ENCODE measurements around the gene PRKAR1B.

The PRKAR1B gene

GRCh38 chr7:767941-768731, 41.1 kb upstream of the PRKAR1B start:
- no peaks in the 10 kb centered on the region for H3K27me3 ChIP-seq (ENCODE audit: control insufficient read depth, insufficient read depth, low read length)
- H3K4me3 ChIP-seq (ENCODE audit: low read length), result no peak overlapping the region
- no peak overlapping the region for H3K9ac ChIP-seq (ENCODE audit: low read length)
- peaks cover 22% of the 10 kb centered on the region for H3K4me1 ChIP-seq (ENCODE audit: control insufficient read depth, insufficient read depth, low read length)
- peaks cover 26% of the 10 kb centered on the region for H3K36me3 ChIP-seq (ENCODE audit: control insufficient read depth, insufficient read depth, low read length)
- H3K27ac ChIP-seq (ENCODE audit: low read depth, low read length), result no peak overlapping the region

- Histone ChIP-seq H3K27ac (ENCODE audit: low read depth, low read length) (no peak overlapping the region), H3K4me1 (ENCODE audit: control insufficient read depth, insufficient read depth, low read length) (peaks cover 22% of the 10 kb centered on the region), H3K4me3 (ENCODE audit: low read length) (no peak overlapping the region), H3K9ac (ENCODE audit: low read length) (no peak overlapping the region), H3K36me3 (ENCODE audit: control insufficient read depth, insufficient read depth, low read length) (peaks cover 31% of the 10 kb centered on the region), H3K27me3 (ENCODE audit: control insufficient read depth, insufficient read depth, low read length) (no peaks in the 10 kb centered on the region)
Observed at GRCh38 chr7:767580-767940, 40.5 kb upstream of the PRKAR1B start.

GRCh38 chr7:765383-765782, 38.3 kb upstream of the PRKAR1B start:
- Histone ChIP-seq H3K27ac (ENCODE audit: low read depth, low read length) (no peak overlapping the region), H3K27me3 (ENCODE audit: control insufficient read depth, insufficient read depth, low read length) (no peaks in the 10 kb centered on the region), H3K4me1 (ENCODE audit: control insufficient read depth, insufficient read depth, low read length) (peaks cover 2% of the 10 kb centered on the region), H3K4me3 (ENCODE audit: low read length) (no peak overlapping the region), H3K9ac (ENCODE audit: low read length) (no peak overlapping the region), H3K36me3 (ENCODE audit: control insufficient read depth, insufficient read depth, low read length) (peaks cover 31% of the 10 kb centered on the region)

- no peaks in the 10 kb centered on the region for H3K27me3 ChIP-seq (ENCODE audit: control insufficient read depth, insufficient read depth, low read length)
- H3K27ac ChIP-seq (ENCODE audit: low read depth, low read length), result no peak overlapping the region
- no peaks in the 10 kb centered on the region for H3K4me1 ChIP-seq (ENCODE audit: control insufficient read depth, insufficient read depth, low read length)
- peaks cover 31% of the 10 kb centered on the region for H3K36me3 ChIP-seq (ENCODE audit: control insufficient read depth, insufficient read depth, low read length)
- H3K9ac ChIP-seq (ENCODE audit: low read length), result no peak overlapping the region
- H3K4me3 ChIP-seq (ENCODE audit: low read length), result no peak overlapping the region
Observed at GRCh38 chr7:763762-764161, 36.7 kb upstream of the PRKAR1B start.

GRCh38 chr7:762885-763284, 35.8 kb upstream of the PRKAR1B start:
- H3K9ac ChIP-seq (ENCODE audit: low read length), result no peak overlapping the region
- H3K4me1 ChIP-seq (ENCODE audit: control insufficient read depth, insufficient read depth, low read length), result no peaks in the 10 kb centered on the region
- no peaks in the 10 kb centered on the region for H3K27me3 ChIP-seq (ENCODE audit: control insufficient read depth, insufficient read depth, low read length)
- H3K27ac ChIP-seq (ENCODE audit: low read depth, low read length), result no peak overlapping the region
- peaks cover 31% of the 10 kb centered on the region for H3K36me3 ChIP-seq (ENCODE audit: control insufficient read depth, insufficient read depth, low read length)
- no peak overlapping the region for H3K4me3 ChIP-seq (ENCODE audit: low read length)

- Histone ChIP-seq H3K9ac (ENCODE audit: low read length) (no peak overlapping the region), H3K27ac (ENCODE audit: low read depth, low read length) (no peak overlapping the region), H3K27me3 (ENCODE audit: control insufficient read depth, insufficient read depth, low read length) (no peaks in the 10 kb centered on the region), H3K4me3 (ENCODE audit: low read length) (no peak overlapping the region), H3K36me3 (ENCODE audit: control insufficient read depth, insufficient read depth, low read length) (peaks cover 31% of the 10 kb centered on the region), H3K4me1 (ENCODE audit: control insufficient read depth, insufficient read depth, low read length) (no peaks in the 10 kb centered on the region)
Observed at GRCh38 chr7:761631-762030, 34.5 kb upstream of the PRKAR1B start.

- Histone ChIP-seq H3K4me1 (ENCODE audit: control insufficient read depth, insufficient read depth, low read length) (no peaks in the 10 kb centered on the region), H3K27ac (ENCODE audit: low read depth, low read length) (no peak overlapping the region), H3K36me3 (ENCODE audit: control insufficient read depth, insufficient read depth, low read length) (peaks cover 31% of the 10 kb centered on the region), H3K4me3 (ENCODE audit: low read length) (no peak overlapping the region), H3K27me3 (ENCODE audit: control insufficient read depth, insufficient read depth, low read length) (no peaks in the 10 kb centered on the region), H3K9ac (ENCODE audit: low read length) (no peak overlapping the region)
Observed at GRCh38 chr7:761101-761500, 34.0 kb upstream of the PRKAR1B start.

GRCh38 chr7:760006-760405, 32.9 kb upstream of the PRKAR1B start:
- no peak overlapping the region for H3K9ac ChIP-seq (ENCODE audit: low read length)
- H3K27me3 ChIP-seq (ENCODE audit: control insufficient read depth, insufficient read depth, low read length), result no peaks in the 10 kb centered on the region
- H3K36me3 ChIP-seq (ENCODE audit: control insufficient read depth, insufficient read depth, low read length), result peaks cover 28% of the 10 kb centered on the region
- H3K4me1 ChIP-seq (ENCODE audit: control insufficient read depth, insufficient read depth, low read length), result no peaks in the 10 kb centered on the region
- no peak overlapping the region for H3K27ac ChIP-seq (ENCODE audit: low read depth, low read length)
- no peak overlapping the region for H3K4me3 ChIP-seq (ENCODE audit: low read length)

- no peak overlapping the region for H3K9ac ChIP-seq (ENCODE audit: low read length)
- no peaks in the 10 kb centered on the region for H3K4me1 ChIP-seq (ENCODE audit: control insufficient read depth, insufficient read depth, low read length)
- H3K27me3 ChIP-seq (ENCODE audit: control insufficient read depth, insufficient read depth, low read length), result no peaks in the 10 kb centered on the region
- no peak overlapping the region for H3K4me3 ChIP-seq (ENCODE audit: low read length)
- H3K36me3 ChIP-seq (ENCODE audit: control insufficient read depth, insufficient read depth, low read length), result peaks cover 29% of the 10 kb centered on the region
- H3K27ac ChIP-seq (ENCODE audit: low read depth, low read length), result no peak overlapping the region
Observed at GRCh38 chr7:759569-759968, 32.5 kb upstream of the PRKAR1B start.

- H3K4me3 ChIP-seq (ENCODE audit: low read length), result no peak overlapping the region
- no peaks in the 10 kb centered on the region for H3K27me3 ChIP-seq (ENCODE audit: control insufficient read depth, insufficient read depth, low read length)
- peaks cover 14% of the 10 kb centered on the region for H3K36me3 ChIP-seq (ENCODE audit: control insufficient read depth, insufficient read depth, low read length)
- no peak overlapping the region for H3K27ac ChIP-seq (ENCODE audit: low read depth, low read length)
- no peaks in the 10 kb centered on the region for H3K4me1 ChIP-seq (ENCODE audit: control insufficient read depth, insufficient read depth, low read length)
- no peak overlapping the region for H3K9ac ChIP-seq (ENCODE audit: low read length)
Observed at GRCh38 chr7:757741-758163, 30.7 kb upstream of the PRKAR1B start.

GRCh38 chr7:756928-757560, 30.0 kb upstream of the PRKAR1B start:
- Histone ChIP-seq H3K27ac (ENCODE audit: low read depth, low read length) (no peak overlapping the region), H3K27me3 (ENCODE audit: control insufficient read depth, insufficient read depth, low read length) (no peaks in the 10 kb centered on the region), H3K9ac (ENCODE audit: low read length) (no peak overlapping the region), H3K4me1 (ENCODE audit: control insufficient read depth, insufficient read depth, low read length) (no peaks in the 10 kb centered on the region), H3K4me3 (ENCODE audit: low read length) (no peak overlapping the region), H3K36me3 (ENCODE audit: control insufficient read depth, insufficient read depth, low read length) (peaks cover 13% of the 10 kb centered on the region)

GRCh38 chr7:756231-756927, 29.3 kb upstream of the PRKAR1B start:
- no peak overlapping the region for H3K9ac ChIP-seq (ENCODE audit: low read length)
- no peaks in the 10 kb centered on the region for H3K4me1 ChIP-seq (ENCODE audit: control insufficient read depth, insufficient read depth, low read length)

More at GRCh38 chr7:756231-756927, 29.3 kb upstream of the PRKAR1B start:
- Histone ChIP-seq H3K36me3 (ENCODE audit: control insufficient read depth, insufficient read depth, low read length) (peaks cover 13% of the 10 kb centered on the region), H3K27ac (ENCODE audit: low read depth, low read length) (no peak overlapping the region), H3K27me3 (ENCODE audit: control insufficient read depth, insufficient read depth, low read length) (no peaks in the 10 kb centered on the region), H3K4me3 (ENCODE audit: low read length) (no peak overlapping the region)
